CD1c-positive myeloid dendritic cell (primary cell): ENCODE measurements around the gene GRM4.

Source experiments
- DNase-seq: peaks from one replicate; pipeline ENCODE4 v3.0.0-alpha.2; 2016; ENCODE audit errors: extremely low spot score

The GRM4 gene

GRCh38 chr6:34084591-34085290 is 61.1 kb downstream of the GRM4 start:
- DNase-seq = no peak

- no peak for DNase-seq
Observed at GRCh38 chr6:34082864-34083626, 62.8 kb downstream of the GRM4 start.

- DNase-seq = no peak
Observed at GRCh38 chr6:34082348-34082747, 63.5 kb downstream of the GRM4 start.

GRCh38 chr6:34080357-34080756 is 65.5 kb downstream of the GRM4 start:
- no peak for DNase-seq

GRCh38 chr6:34079899-34080298 is 66.0 kb downstream of the GRM4 start:
- no peak for DNase-seq

GRCh38 chr6:34075906-34076305 is 70.0 kb downstream of the GRM4 start:
- no peak for DNase-seq

- no peak for DNase-seq
Observed at GRCh38 chr6:34074064-34074742, 71.7 kb downstream of the GRM4 start.

- DNase-seq = no peak
Observed at GRCh38 chr6:34073540-34073939, 72.3 kb downstream of the GRM4 start.

GRCh38 chr6:34072727-34073126 is 73.2 kb downstream of the GRM4 start:
- no peak for DNase-seq

GRCh38 chr6:34071884-34072379 is 74.0 kb downstream of the GRM4 start:
- no peak for DNase-seq

GRCh38 chr6:34071136-34071883 is 74.6 kb downstream of the GRM4 start:
- no peak for DNase-seq

GRCh38 chr6:34070315-34071135 is 75.4 kb downstream of the GRM4 start:
- DNase-seq = no peak

GRCh38 chr6:34068462-34069044 is 77.3 kb downstream of the GRM4 start:
- DNase-seq = no peak

- no peak for DNase-seq
Observed at GRCh38 chr6:34067814-34068213, 78.1 kb downstream of the GRM4 start.

- no peak for DNase-seq
Observed at GRCh38 chr6:34066772-34067770, 78.8 kb downstream of the GRM4 start.

- DNase-seq = no peak
Observed at GRCh38 chr6:34066218-34066571, 79.7 kb downstream of the GRM4 start.

GRCh38 chr6:34065466-34066217 is 80.2 kb downstream of the GRM4 start:
- no peak for DNase-seq

GRCh38 chr6:34064675-34065074 is 81.2 kb downstream of the GRM4 start:
- DNase-seq = no peak

GRCh38 chr6:34063651-34064050 is 82.2 kb downstream of the GRM4 start:
- DNase-seq = no peak
